Sciatic nerve (tissue), 2 donors: ENCODE measurements around the gene ARIH2. TPM values are rescaled to one million over a fixed set of nuclear protein-coding genes. Genes with fewer than 3 reads are reported as not detected.
"Not testable (repeated sequence)": the region's sequence is repeated elsewhere in the genome, so short reads cannot be mapped to it uniquely, and the experiment has no call there.

ENCODE experiments used
- ATAC-seq: fragments of 200-7000 bp; cut with Tn5 transposase; one replicate; pipeline ENCODE4 v1.9.1; 2020; ENCODE audit warnings: mild to moderate bottlenecking, moderate library complexity
- DNase-seq: peaks from one replicate; pipeline ENCODE4 v3.0.0-alpha.2; 2020; ENCODE audit warnings: low spot score
- intact Hi-C: fragments of 100-400 bp; cut with DNase I; formaldehyde crosslinking; loops from one replicate; pipeline ENCODE4 v1.14.2; 2022
- total RNA-seq: library from RNA; stranded (reverse); fragmentation: NEBNext Ultra II Directional; extraction: Animal tissue kit (Norgen Biotek cat#: 25700); gene quantifications from one replicate; pipeline ENCODE4 v1.2.1, GENCODE V29; 2021
- donor health status: DM: no; HTN: no; CAD: no.
- donor health status: DM: no; HTN: no; CAD: no.

The ARIH2 gene
- total RNA-seq, 1 donor from 2014 or later, result 88.9 TPM

DNA sequence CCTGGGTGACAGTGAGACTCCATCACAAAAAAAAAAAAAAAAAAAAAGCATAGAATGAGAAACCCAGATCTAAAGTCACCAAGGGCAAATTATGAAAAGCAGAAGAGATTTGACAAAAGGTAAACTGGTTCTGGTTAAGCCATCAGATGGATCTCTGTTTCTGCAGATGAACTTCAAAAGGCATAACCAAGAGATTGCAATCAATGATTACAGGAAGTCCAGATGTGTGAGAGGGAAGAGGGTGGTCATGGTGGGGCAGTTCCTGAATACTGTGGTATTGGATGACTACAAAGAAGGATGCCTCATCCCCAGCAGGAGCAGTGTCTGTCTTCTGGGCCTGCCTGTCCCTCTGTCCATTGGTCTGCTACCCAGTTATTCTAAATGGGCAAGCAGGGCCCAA, 75.2 kb downstream of the ARIH2 start:
- no peak for ATAC-seq
- DNase-seq, result no peak
- intact Hi-C loops, result no loop called here

DNA sequence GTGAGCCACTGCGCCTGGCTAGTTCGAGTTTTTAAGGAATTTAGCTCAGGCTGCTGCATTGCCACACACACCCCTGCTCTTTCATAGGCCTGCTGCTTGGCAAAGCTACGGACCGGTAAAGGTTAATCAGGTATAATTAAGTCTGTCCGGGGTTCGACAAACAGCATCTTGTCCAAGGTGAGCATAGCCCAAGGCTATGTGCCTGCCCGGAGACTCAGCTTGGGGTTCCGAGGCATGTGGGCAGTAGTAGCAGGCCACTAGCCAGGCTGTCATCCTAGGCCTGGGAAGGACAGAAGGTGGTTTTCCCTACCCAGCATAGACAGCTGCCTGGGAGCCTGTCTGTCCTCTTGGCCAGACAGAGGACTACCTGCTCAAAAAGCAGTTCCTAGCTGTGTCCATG, 78.0 kb downstream of the ARIH2 start:
- no peak for ATAC-seq
- no peak for DNase-seq
- intact Hi-C loops, result no loop called here

DNA sequence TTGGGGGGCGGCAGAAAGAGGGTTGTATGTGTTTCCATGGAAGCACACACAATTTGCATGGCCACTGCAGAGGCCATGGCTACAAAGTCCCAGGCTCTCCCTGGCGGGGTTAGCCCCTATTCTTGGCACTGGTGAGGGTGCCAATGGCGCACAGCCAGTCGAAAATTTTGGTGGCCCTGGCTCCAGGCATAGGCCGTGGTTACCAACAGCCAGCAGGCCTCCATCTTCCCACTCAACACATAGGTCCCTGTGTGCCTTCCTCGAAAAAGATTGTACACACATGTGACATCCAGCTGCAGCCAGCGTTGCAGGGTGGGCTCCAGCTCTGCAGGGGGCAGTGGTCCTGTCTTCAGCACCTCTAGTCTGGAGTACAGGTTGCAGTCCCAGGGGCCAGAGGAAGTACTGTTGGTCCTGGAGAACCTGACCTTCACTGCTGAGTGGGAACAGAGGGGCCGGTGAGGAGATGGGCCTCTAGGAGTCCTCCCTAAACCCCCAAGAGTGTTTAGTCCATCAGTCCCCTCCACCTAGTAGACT, 78.5 kb downstream of the ARIH2 start:
- intact Hi-C loops, result no loop called here
- DNase-seq (no peak), ATAC-seq (no peak)

DNA sequence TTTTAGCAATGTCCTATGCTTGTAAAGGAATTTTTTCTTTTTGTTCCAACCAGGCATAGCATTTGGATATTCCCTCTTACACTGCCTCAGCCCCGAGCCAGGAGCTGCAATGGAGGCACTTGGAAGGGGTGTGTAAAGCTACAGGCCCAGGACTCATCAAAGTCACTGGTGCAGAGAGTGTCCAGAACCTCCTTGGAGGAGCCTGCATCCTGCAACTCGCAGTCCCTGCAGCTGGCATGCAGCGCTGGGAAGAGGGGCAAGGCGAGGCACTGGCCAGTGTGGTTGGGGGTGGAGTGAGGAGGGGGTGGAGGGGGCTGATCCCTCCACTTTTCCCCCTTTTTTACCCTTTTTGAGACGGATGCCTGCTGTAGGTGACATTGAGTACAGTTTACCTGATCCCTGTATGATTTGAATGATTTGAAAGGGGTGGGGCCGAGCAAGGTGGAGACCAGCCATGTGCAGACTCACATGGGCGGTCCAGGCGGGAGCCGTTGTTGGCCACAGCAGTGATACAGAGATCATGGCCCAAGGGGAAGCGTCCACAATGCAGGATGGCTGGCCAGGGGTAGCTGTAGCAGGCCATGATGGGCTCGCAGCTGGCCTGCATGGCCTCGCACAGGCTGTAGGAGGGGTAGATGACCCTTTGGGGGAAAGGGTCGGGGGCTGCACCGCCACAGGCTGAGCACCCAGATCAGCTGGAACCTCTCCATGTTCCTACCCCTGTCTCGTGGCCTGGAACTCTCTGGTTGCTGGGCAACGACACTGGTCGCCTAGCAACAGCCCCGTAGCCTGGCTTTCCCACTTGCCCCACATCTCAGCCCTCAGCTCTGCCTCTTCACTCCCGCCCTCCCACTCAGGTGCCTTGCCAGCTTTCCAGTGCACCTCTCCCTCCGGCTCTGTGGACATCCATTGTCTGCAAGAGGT, 79.3 kb downstream of the ARIH2 start:
- DNase-seq (no peak), ATAC-seq (no peak)
- intact Hi-C loops, result no loop called here

DNA sequence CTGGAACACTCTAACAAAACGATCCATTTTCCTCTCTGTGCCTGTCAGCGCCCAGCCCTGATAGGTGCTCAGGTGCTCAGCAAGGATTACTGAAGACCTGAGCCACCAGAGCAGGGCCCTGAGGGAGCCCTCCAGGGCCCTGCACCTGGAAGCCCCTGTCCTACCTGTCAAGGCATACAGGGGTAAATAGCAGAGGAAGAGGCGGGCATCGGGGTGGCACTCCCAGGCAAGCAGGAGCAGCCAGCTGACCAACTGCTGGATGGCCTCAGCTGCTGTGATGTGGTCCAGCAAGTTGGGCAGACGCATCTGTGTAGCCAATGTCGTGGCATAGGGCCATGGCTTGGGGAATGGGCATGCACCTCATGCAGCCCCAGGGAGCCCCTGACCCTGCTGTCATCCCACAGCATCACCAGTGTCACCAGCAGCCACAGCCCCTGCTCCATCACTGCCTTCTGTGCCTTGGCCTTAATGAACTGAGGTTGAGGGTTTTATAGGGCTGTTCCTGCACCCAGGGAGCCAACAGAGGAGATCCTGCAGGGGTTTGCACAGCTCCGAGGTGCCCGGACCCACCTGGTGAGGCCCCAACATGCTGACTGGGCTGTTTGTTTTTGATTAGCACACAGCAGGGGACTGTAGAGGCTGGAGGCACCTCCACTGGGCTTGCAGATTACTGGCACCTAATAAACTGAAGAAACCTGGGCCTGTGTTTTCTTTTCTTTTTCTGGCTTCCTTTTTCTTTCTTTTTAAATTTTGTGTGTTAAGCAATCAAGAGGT, 80.6 kb downstream of the ARIH2 start:
- intact Hi-C loops, result no loop called here
- ATAC-seq (no peak), DNase-seq (no peak)

DNA sequence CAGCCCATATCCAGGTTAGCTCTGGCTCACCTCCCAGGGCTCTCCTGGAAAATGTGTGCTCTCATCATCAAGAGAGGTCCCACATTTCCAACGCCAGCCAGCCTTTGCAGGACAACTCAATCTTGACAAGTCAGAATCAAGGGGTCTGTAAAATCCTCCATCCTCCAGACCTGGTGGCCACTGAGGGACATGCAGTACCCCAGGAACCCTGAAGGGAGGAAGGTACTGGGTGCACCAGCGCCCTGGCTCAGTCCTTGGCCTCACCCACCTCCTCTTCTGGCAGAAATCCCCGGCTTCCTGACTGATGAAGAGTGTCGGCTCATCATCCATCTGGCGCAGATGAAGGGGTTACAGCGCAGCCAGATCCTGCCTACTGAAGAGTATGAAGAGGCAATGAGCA, 82.5 kb downstream of the ARIH2 start:
- ATAC-seq (no peak), DNase-seq (no peak)
- intact Hi-C loops, result no loop called here

DNA sequence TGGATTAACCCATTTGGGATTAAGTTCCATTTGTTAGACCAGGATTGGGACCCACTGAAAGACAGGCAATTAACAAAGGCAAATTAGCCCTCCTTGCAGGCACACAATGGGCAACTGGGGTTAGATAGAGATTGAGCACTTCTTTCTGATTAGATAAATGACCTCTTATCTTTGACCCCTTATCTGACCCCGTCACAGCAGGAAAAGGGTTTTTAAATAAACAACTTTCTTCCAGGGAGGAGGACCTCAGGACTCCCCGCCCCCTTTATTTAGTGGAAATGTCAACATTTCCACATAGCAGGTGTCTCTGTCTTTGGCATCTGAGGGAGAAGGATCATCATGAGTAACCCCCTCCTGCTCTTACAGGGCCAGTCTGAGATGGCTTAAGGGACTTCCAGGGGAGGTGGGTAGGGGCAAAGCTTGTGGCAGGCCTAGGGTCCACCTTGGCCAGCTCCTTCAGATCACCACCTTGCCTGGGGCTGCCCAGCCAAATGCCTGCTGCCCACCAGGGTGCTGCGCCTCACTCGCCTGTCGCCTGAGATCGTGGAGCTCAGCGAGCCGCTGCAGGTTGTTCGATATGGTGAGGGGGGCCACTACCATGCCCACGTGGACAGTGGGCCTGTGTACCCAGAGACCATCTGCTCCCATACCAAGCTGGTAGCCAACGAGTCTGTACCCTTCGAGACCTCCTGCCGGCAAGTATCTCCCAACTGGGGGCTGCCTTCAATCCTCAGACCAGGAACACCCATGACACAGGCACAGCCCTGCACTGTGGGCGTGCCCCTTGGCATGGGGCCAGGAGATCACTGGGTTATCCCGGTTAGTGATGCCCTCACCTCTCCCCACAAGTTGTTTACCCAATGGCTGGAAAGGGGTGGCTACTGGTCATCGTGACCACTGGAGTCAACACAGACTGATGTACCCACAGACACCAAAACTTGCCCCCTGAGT, 86.0 kb downstream of the ARIH2 start:
- intact Hi-C loops, result no loop called here
- ATAC-seq (no peak), DNase-seq (no peak)

DNA sequence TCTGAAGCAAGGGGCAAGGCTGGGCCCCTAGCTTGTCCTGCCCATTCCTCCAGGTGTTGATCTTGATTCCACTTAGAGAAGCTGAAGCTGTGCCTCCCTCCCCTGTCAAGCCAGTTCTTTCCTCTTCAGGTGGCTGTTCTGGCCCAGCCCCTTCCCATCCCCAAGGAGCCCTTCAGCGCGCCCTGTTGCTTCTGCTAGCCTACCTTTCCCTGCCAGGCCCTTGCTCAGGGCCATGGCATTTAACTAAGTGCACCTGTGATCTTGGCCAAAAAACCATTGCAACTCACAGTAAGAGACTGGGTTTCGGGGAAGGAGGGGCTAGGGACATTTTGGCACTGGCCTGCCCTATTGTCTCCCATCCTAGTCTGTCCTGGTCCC, 86.7 kb downstream of the ARIH2 start:
- no peak for ATAC-seq
- intact Hi-C loops, result no loop called here

DNA sequence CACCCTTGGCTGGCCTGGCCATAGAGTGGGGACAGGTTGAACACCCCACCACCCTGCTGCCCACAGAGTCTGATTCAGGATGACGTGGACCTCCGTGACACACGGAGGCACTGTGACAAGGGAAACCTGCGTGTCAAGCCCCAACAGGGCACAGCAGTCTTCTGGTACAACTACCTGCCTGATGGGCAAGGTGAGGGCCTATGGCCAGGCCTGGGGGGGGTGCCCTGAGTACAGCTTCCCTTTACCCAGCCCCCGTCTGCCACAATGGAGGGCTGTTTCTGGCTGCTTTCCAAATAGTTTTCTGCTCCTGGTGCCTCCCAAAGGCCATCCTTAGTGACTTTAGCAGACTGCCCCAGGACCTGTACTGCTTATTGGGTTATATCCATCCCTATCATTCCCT, 87.4 kb downstream of the ARIH2 start:
- ATAC-seq (no peak), DNase-seq (no peak)
- intact Hi-C loops, result no loop called here

More for the DNA sequence above, 86.7 kb downstream of the ARIH2 start:
- DNase-seq, result no peak

DNA sequence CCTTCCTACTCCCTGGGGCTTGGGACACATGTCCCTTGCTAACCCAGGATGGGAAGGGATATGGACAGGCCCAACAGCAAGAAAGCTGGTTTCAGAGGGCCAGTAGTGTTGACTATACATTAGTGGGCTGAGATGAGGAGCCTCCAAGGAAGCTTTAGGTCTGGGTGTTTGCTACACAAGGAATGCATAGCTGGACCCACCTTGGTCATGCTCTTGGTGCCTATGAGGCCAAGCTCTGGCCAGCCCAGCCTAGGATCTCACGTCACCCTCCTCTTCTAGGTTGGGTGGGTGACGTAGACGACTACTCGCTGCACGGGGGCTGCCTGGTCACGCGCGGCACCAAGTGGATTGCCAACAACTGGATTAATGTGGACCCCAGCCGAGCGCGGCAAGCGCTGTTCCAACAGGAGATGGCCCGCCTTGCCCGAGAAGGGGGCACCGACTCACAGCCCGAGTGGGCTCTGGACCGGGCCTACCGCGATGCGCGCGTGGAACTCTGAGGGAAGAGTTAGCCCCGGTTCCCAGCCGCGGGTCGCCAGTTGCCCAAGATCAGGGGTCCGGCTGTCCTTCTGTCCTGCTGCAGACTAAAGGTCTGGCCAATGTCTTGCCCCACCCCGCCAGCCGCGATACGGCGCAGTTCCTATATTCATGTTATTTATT, 87.9 kb downstream of the ARIH2 start:
- ATAC-seq (peak; percentile 47), DNase-seq (peak; percentile 81)
- intact Hi-C loops, result no loop called here

DNA sequence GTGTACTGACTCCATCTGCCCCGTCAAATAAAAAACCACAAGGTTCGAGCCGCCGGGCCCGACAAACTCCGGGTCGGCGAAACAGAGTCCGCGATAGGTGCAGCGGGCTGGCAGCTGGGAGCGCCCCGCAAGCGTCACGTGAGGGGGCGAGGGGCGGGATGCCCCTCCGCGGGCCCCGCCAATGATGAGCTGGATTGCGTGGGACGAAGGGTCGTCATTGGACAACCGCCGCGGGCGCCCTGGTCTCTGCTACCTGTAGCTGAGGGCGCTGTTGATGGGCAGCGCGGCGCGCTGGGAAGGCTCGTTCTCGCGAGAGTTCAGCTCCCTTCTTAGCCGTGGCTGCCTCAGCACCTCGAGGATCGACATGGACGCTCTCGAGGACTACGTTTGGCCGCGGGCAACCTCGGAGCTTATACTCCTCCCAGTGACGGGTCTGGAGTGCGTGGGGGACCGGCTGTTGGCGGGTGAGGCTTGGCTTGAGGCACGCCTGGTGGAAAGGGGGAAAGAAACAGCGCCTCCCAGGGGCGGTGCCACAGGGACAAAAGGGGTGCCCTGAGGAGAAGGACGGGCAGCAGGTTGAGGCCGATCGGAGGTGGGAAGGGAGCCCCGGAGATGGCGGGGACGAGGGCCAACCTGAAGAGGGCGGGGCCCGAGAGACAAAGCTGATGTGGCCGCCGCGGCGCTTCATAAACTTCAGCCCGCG, 88.6 kb downstream of the ARIH2 start, which contains the start of gene WDR6:
WDR6 (plus strand) TSS at position 324 of the 703 bp plus-strand sequence; CDS start at position 365, 41 bp downstream.
- intact Hi-C loops, result no loop called here
- ATAC-seq (peak; percentile 95), DNase-seq (peak; percentile 98)

DNA sequence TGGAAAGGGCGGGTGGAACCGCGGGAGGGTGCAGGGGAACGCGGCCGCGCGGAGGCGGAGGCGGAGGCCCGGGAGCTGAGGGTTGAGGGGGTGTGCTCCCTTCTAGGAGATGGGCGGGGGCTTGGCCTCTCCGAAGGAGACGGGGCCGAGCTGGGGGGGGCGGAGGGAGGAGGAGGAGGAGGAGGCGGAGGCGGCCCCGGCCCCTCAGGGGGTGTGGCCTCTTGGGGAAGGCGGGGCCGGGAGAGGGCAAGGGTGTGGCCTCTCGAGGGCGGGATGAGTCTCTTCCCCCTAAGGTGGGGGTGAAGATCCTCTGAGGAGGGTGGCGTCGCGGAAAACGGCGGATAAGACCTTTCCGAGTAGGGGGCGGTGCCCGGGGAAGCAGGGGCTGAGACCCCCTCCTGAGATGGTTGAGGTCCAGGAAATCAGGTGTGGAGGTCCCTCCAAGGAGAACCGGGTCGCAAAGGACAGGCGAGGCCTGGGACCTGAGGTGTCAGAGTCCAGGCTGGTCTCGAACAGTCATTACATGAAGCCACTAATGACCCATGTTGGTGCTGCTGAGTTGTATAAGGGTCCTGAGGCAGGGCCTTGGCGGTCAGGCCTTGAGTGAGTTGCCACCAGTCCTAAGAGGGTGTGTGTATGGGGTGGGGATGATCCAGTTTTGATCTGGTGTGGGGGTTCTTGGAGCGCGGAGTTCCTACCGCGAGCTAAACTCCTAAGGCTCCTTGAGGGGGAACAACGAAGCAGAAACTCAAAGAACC, 89.3 kb downstream of the ARIH2 start:
- intact Hi-C loops, result no loop called here
- DNase-seq, result peak; percentile 95
- ATAC-seq, result peak; percentile 88

DNA sequence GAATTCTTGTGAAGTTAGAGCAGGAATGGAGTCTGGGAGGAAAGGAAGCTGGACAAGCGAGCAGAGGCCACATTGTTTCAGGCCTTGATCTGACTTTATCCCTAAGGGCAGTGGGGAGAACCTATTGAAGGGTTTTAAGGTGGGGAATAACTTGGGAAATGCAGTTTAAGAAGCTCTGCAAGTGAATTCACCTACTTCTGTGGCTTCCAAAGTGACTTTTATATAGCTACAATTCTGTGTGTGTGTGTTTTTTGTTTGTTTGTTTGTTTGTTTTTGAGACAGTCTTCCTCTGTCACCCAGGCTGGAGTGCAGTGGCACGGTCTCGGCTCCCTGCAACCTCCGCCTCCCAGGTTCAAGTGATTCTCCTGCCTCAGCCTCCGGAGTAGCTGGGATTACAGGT, 90.0 kb downstream of the ARIH2 start:
- DNase-seq, ATAC-seq, intact Hi-C loops: not testable (repeated sequence)

DNA sequence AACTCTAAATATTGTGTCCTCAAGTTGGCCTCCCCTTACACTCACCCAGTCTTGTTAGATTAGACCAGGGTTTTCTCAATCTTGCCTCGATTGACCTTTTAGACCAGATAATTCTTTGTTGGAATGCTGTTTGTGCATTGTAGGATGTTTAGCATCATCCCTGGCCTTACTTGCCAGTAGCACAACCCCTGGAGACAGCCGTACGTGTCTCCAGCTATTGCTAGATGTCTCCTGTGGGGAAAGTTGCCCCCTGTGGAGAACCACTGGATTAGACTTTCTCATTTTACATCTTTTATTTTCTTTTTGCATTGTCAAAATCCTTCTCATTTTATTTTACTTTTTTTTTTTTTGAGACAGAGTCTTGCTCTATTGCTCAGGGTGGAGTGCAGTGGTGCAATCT, 90.8 kb downstream of the ARIH2 start:
- intact Hi-C loops, result no loop called here
- no peak for DNase-seq
- ATAC-seq, result no peak

DNA sequence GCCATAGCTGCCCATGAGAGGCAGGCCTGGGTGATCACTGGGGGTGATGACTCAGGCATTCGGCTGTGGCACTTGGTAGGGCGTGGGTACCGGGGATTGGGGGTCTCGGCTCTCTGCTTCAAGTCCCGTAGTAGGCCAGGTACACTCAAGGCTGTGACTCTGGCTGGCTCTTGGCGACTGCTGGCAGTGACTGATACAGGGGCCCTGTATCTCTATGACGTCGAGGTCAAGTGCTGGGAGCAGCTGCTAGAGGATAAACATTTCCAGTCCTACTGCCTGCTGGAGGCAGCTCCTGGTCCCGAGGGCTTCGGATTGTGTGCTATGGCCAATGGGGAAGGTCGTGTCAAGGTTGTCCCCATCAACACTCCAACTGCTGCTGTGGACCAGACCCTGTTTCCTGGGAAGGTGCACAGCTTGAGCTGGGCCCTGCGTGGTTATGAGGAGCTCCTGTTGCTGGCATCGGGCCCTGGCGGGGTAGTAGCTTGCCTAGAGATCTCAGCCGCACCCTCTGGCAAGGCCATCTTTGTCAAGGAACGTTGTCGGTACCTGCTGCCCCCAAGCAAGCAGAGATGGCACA, 93.9 kb downstream of the ARIH2 start:
- intact Hi-C loops, result no loop called here
- DNase-seq (no peak), ATAC-seq (no peak)

DNA sequence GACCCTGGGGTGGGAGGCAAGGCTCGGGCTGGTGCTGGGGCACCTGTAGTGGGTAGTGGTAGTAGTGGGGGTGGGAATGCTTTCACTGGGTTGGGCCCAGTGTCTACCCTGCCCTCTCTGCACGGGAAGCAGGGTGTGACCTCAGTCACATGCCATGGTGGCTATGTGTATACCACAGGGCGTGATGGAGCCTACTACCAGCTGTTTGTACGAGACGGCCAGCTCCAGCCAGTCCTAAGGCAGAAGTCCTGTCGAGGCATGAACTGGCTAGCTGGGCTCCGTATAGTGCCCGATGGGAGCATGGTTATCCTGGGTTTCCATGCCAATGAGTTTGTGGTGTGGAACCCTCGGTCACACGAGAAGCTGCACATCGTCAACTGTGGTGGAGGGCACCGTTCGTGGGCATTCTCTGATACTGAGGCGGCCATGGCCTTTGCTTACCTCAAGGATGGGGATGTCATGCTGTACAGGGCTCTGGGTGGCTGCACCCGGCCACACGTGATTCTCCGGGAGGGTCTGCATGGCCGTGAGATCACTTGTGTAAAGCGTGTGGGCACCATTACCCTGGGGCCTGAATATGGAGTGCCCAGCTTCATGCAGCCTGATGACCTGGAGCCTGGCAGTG, 94.6 kb downstream of the ARIH2 start:
- ATAC-seq, result no peak
- intact Hi-C loops, result no loop called here
- DNase-seq, result no peak
